NB4 (cell line): ENCODE results near the gene RYR3.

ENCODE experiments used
- DNase-seq: peaks from one replicate; pipeline ENCODE4 v3.0.0; 2010; ENCODE audit warnings: low read depth
- H3K4me3 ChIP-seq: one replicate; pipeline ENCODE4 v1.5.1; 2011; ENCODE audit warnings: mild to moderate bottlenecking, low read depth, low read length, moderate library complexity
- MYC ChIP-seq: IDR thresholded peaks from 2 replicates; pipeline ENCODE4 v1.6.1; 2011; ENCODE audit warnings: low read depth, low read length
- POLR2A ChIP-seq: IDR thresholded peaks from 2 replicates; pipeline ENCODE4 v1.6.1; 2011; ENCODE audit warnings: mild to moderate bottlenecking; ENCODE audit not compliant: insufficient read length; ENCODE audit errors: extremely low read depth
- TF ChIP-seq, protein P1 (sequence below): IDR thresholded peaks from 2 replicates; pipeline ENCODE4 v1.6.1; 2011; ENCODE audit warnings: low read depth, low read length
- TF ChIP-seq, protein P2 (sequence below): IDR thresholded peaks from one replicate; pipeline ENCODE4 v1.5.1; 2012; ENCODE audit warnings: low read depth, low read length

RYR3 gene

DNA sequence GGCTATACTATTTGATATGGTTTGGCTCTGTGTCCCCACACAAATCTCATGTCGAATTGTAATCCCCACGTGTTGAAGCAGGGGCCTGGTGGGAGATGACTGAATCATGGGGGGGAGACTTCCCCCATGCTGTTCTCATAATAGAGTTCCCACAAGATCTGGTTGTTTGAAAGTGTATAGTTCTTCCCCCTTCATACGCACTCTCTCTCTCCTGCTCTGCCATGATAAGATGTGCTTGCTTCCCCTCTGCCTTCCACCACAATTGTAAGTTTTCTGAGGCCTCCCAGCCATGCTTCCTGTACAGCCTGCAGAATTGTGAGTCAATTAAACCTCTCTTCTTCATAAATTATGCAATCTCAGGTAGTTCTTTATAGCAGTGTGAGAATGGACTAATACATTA is 367.4 kb downstream of the RYR3 start:
- TF ChIP-seq POLR2A, result no peak
- TF ChIP-seq, protein P1, sequence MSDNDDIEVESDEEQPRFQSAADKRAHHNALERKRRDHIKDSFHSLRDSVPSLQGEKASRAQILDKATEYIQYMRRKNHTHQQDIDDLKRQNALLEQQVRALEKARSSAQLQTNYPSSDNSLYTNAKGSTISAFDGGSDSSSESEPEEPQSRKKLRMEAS, result no peak
- no peak for TF ChIP-seq MYC
- TF ChIP-seq, protein P2, sequence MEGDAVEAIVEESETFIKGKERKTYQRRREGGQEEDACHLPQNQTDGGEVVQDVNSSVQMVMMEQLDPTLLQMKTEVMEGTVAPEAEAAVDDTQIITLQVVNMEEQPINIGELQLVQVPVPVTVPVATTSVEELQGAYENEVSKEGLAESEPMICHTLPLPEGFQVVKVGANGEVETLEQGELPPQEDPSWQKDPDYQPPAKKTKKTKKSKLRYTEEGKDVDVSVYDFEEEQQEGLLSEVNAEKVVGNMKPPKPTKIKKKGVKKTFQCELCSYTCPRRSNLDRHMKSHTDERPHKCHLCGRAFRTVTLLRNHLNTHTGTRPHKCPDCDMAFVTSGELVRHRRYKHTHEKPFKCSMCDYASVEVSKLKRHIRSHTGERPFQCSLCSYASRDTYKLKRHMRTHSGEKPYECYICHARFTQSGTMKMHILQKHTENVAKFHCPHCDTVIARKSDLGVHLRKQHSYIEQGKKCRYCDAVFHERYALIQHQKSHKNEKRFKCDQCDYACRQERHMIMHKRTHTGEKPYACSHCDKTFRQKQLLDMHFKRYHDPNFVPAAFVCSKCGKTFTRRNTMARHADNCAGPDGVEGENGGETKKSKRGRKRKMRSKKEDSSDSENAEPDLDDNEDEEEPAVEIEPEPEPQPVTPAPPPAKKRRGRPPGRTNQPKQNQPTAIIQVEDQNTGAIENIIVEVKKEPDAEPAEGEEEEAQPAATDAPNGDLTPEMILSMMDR, result no peak
- no peak overlapping the region for H3K4me3 ChIP-seq
- peak; percentile 7 for DNase-seq

DNA sequence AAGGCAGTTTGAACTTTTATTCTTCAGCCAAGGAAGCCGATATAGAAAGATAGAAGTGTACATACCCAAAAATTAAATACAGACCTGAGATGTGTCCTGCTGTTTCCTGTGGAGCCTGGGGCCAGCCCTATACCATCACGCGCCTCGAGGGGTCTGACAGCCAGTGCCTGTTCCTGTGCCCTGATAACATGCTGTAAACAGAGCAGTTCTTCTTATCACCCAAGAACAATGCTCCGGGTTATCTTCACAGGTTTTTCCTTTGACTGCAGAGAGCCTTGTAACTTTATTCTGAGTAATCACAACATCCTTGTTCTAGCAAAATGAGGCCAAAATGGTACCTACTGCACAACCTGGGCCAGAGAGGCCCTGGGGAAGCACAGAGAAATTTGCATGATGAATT is 367.8 kb downstream of the RYR3 start:
- no peak overlapping the region for H3K4me3 ChIP-seq
- no peak for DNase-seq
- no peak for TF ChIP-seq MYC
- TF ChIP-seq, protein P1, result no peak
- no peak for TF ChIP-seq POLR2A
- TF ChIP-seq, protein P2, result no peak

DNA sequence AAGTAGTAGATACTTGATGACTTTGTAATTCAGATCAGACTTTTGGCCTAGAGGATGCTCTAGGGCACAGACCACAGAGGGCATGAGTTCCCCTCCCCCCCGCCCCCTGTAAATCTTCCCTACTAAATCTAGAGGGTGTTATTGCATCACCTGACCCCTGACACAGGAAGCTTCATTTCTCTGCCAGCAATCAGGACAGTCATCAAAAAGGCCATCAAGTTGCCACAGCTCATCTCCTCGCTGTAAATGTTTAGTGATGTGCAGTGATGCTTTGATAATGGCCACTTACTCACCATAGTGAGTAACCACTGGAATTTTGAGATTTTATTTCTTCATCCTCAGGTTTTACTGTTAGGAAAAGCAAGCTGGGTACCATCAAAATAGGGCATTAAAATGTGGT is 368.3 kb downstream of the RYR3 start:
- TF ChIP-seq, protein P1, result no peak
- TF ChIP-seq, protein P2, result no peak
- TF ChIP-seq POLR2A, result no peak
- no peak for TF ChIP-seq MYC
- DNase-seq, result no peak
- no peak overlapping the region for H3K4me3 ChIP-seq

DNA sequence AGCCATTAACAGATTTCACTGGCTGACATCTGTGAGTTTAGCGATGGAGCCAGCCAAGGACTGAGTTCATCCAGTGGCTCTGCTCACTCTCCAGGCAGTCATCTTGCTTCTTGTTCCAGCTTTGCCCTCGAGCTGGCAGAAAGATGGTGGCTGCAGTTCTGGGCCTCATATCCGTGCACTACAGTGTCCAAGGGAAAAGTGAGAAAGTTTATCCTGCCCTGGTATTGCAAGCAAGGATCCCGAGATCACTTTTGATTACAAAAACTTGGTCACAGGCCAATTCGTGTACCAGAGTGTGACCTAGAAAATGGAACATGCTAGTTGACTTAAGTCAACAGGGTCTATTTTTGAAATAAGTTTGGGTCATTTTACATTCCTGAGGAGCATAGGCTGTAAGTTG is 369.6 kb downstream of the RYR3 start:
- no peak for DNase-seq
- TF ChIP-seq MYC (no peak), POLR2A (no peak)
- TF ChIP-seq, protein P1, result no peak
- TF ChIP-seq, protein P2, result no peak
- H3K4me3 ChIP-seq, result no peak overlapping the region

DNA sequence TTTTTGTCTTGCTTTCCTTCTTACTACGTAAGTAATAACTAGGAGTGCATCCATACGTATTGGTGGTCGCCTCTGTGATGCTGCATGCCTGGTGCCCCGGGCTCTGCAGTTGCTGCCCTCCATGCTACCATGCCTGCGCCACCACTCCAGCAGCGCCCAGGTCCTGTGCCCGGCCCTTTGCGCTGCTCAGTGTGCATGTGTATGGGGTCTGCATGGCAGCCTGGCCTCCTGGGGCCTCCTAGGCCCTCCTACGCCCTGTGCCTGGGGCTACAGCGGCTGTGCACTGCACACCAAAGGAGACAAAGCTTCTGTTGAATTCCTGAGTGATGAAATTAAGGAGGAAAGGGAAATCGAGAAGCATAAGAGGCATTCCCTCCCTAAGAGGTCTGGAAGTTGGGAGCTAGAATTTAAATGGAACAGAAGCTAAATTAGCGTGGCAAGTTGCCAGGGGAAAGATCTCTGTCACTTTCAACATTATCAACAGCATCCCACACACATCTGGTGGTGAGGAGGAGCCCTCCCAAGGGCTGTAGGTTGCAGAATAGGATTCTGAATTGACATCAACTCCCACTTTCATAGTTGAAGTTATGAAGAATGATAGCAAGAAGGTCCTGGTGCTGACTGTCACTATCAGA is 382.5 kb downstream of the RYR3 start:
- DNase-seq, result no peak
- no peak for TF ChIP-seq POLR2A
- TF ChIP-seq, protein P2, result no peak
- TF ChIP-seq MYC, result no peak
- TF ChIP-seq, protein P1, result no peak
- H3K4me3 ChIP-seq, result no peak overlapping the region

DNA sequence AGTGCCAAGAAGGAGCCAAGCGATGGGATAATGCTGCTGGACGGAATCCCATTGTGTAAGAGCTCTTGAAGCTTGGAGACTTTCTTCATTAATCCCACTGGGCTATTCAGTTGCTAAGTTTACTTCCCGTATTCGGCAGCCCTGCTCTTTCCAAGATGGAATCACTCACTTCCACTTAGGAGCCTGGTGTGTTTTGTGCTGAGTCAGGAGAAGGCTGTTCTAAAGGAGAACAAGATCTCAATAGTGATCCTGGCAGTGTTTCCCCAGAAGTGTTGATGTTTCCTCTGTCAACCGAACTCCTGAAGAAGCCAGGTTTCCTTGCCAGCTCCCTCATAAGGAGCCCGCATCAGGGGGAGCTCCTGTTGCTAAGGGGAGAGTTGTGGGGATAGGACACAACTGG is 387.4 kb downstream of the RYR3 start:
- DNase-seq, result no peak
- TF ChIP-seq, protein P2, result no peak
- no peak for TF ChIP-seq POLR2A
- TF ChIP-seq, protein P1, result no peak
- no peak for TF ChIP-seq MYC
- no peak overlapping the region for H3K4me3 ChIP-seq
